Osteocyte (in vitro differentiated cells): ENCODE data around the gene NKAIN2. TPM values are rescaled to one million over a fixed set of nuclear protein-coding genes. Genes with fewer than 3 reads are reported as not detected.

Source experiments
- DNase-seq: peaks from one replicate; pipeline ENCODE4 v3.0.0; 2021; ENCODE audit warnings: mixed read lengths; ENCODE audit not compliant: unreplicated experiment; ENCODE audit errors: extremely low spot score
- H3K27ac Mint-ChIP-seq: one replicate; pipeline ENCODE4 v1.8.0; 2021; ENCODE audit warnings: mild to moderate bottlenecking, mixed read lengths; ENCODE audit not compliant: unreplicated experiment
- H3K27me3 Mint-ChIP-seq: one replicate; pipeline ENCODE4 v1.8.0; 2021; ENCODE audit warnings: mixed read lengths; ENCODE audit not compliant: unreplicated experiment
- H3K36me3 Mint-ChIP-seq: one replicate; pipeline ENCODE4 v1.8.0; 2021; ENCODE audit warnings: mixed read lengths; ENCODE audit not compliant: unreplicated experiment
- H3K4me1 Mint-ChIP-seq: one replicate; pipeline ENCODE4 v1.8.0; 2021; ENCODE audit warnings: mixed read lengths; ENCODE audit not compliant: unreplicated experiment
- H3K4me3 Mint-ChIP-seq: one replicate; pipeline ENCODE4 v1.8.0; 2021; ENCODE audit warnings: mild to moderate bottlenecking, moderate library complexity, mixed read lengths; ENCODE audit not compliant: unreplicated experiment
- H3K9me3 Mint-ChIP-seq: one replicate; pipeline ENCODE4 v1.8.0; 2021; ENCODE audit warnings: mixed read lengths; ENCODE audit not compliant: unreplicated experiment
- total RNA-seq: library from RNA; stranded (reverse); gene quantifications from 2 replicates; pipeline ENCODE4 v1.2.1, GENCODE V29; 2021
- TF ChIP-seq, protein P1 (sequence below): fragments of 200-600 bp; sonication (generic); IDR thresholded peaks from 2 replicates; pipeline ENCODE4 v1.5.0; 2021; ENCODE audit warnings: antibody characterized with exemption, mild to moderate bottlenecking, moderate library complexity

NKAIN2 gene
- total RNA-seq, 1 donor from 2014 or later = 17.8 TPM

DNA sequence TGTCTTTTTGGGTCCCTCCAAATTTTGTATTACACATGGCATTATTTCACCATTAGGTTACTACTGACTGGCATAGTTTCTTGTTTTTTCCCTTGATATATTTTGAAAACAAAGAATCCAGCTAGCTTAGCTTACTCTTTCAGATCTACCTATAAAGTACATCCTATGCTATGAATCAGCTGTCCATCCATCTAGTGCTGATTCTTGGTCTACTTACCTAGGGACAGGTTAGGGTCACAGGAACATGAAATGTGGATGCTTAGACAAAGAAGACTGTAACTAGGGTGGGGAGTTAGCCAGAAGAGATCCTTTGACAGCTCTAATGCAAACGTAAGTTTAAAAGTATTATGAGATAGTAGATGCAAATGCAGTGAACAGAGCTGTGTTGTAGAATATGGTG, 91.7 kb downstream of the NKAIN2 start:
- Mint-ChIP-seq H3K27ac (no peak overlapping the region), H3K4me3 (no peak overlapping the region), H3K4me1 (peaks cover 2% of the 10 kb centered on the region), H3K36me3 (peaks cover 2% of the 10 kb centered on the region), H3K27me3 (no peaks in the 10 kb centered on the region), H3K9me3 (peaks cover 8% of the 10 kb centered on the region)
- TF ChIP-seq, protein P1, sequence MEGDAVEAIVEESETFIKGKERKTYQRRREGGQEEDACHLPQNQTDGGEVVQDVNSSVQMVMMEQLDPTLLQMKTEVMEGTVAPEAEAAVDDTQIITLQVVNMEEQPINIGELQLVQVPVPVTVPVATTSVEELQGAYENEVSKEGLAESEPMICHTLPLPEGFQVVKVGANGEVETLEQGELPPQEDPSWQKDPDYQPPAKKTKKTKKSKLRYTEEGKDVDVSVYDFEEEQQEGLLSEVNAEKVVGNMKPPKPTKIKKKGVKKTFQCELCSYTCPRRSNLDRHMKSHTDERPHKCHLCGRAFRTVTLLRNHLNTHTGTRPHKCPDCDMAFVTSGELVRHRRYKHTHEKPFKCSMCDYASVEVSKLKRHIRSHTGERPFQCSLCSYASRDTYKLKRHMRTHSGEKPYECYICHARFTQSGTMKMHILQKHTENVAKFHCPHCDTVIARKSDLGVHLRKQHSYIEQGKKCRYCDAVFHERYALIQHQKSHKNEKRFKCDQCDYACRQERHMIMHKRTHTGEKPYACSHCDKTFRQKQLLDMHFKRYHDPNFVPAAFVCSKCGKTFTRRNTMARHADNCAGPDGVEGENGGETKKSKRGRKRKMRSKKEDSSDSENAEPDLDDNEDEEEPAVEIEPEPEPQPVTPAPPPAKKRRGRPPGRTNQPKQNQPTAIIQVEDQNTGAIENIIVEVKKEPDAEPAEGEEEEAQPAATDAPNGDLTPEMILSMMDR = no peak
- DNase-seq = no peak

DNA sequence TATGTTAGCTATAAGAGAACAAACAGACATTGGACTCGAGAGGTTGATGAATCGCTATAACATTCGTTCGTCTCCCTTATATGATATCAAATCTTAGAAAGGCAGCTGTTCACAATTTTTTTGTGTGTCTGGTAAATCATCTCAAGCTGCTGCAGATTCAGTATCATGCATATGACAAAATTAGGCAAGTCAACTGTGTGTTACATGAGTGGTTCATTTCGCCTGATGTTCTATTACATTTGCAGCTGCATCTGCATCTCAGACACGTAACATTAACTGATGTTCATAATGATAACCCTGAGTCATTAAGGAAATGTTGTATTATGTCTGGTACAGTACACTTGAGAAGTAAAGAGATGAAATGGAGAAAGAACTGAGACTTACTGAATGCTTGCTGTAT, 92.1 kb downstream of the NKAIN2 start:
- no peak for DNase-seq
- H3K9me3 Mint-ChIP-seq = peaks cover 8% of the 10 kb centered on the region
- no peak overlapping the region for H3K27ac Mint-ChIP-seq
- H3K27me3 Mint-ChIP-seq = no peaks in the 10 kb centered on the region
- no peak overlapping the region for H3K4me3 Mint-ChIP-seq
- TF ChIP-seq, protein P1 = no peak
- peaks cover 5% of the 10 kb centered on the region for H3K4me1 Mint-ChIP-seq
- H3K36me3 Mint-ChIP-seq = peaks cover 2% of the 10 kb centered on the region

DNA sequence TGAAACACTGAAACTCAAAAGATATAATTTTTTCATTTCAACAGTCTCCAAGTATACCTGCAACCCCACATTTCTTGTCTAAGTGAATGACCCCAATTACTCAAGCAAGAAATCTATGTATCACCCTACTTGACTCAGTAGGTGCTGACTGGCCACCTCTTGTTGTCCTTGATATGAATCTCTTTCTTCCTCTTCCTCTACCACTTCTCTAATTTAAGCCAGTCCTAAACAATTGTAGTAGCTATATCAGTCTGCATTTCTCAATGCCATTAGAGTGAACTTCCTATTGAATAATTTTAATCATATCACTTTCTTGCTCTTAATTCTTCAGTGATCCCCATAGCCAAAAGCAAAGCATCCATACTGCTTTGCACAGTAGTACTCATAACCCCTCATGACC, 93.2 kb downstream of the NKAIN2 start:
- Mint-ChIP-seq H3K9me3 (peaks cover 6% of the 10 kb centered on the region), H3K4me1 (peaks cover 14% of the 10 kb centered on the region), H3K27ac (no peak overlapping the region), H3K36me3 (peaks cover 2% of the 10 kb centered on the region), H3K27me3 (no peaks in the 10 kb centered on the region), H3K4me3 (no peak overlapping the region)
- no peak for DNase-seq
- TF ChIP-seq, protein P1 = no peak

DNA sequence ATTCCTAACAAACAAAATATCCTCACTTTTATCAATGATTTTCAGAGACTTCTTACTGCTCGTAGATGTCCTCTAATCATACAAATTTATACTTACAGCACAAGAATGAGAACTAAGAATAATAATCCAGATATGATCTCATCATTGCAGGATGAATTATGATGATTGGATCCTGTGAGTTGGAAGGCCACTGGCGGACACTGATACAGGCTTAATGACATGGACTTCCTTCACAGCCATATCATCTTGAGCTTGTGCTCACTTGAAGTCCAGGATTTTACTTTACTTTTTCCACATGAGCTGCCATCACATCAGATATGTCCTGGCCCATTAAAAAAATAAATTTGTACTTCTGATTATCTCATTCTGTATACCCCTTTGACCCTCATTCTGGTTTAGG, 94.3 kb downstream of the NKAIN2 start:
- no peaks in the 10 kb centered on the region for H3K36me3 Mint-ChIP-seq
- H3K9me3 Mint-ChIP-seq = peaks cover 2% of the 10 kb centered on the region
- H3K27ac Mint-ChIP-seq = no peak overlapping the region
- DNase-seq = no peak
- H3K4me3 Mint-ChIP-seq = no peak overlapping the region
- peaks cover 25% of the 10 kb centered on the region for H3K4me1 Mint-ChIP-seq
- TF ChIP-seq, protein P1 = no peak
- H3K27me3 Mint-ChIP-seq = no peaks in the 10 kb centered on the region

DNA sequence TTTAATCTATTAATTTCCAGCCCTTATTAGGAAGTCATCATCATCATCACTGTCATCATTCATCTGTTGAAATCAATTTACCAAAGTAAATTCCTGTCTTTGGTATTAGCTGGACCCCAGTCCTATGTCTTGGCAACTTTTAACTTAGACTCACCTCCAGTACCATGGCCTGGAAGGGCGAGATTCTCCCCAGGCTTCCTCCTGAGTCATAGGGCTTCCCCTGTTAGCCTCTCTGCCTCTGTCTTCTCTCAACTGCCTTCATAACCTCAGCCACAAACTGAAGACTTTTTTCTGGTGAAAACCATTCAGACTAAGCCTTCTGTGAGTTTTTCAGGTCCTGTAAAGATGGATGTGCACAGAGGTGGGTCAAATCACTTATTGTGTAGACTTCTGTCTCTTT, 95.0 kb downstream of the NKAIN2 start:
- H3K27ac Mint-ChIP-seq = no peak overlapping the region
- H3K4me1 Mint-ChIP-seq = peaks cover 26% of the 10 kb centered on the region
- no peak overlapping the region for H3K4me3 Mint-ChIP-seq
- H3K36me3 Mint-ChIP-seq = no peaks in the 10 kb centered on the region
- no peak for DNase-seq
- H3K9me3 Mint-ChIP-seq = peaks cover 4% of the 10 kb centered on the region
- no peaks in the 10 kb centered on the region for H3K27me3 Mint-ChIP-seq
- TF ChIP-seq, protein P1 = no peak
